HG03521 (cell line): ENCODE results near the gene DAPP1.

Experiments
- ATAC-seq: cut with Tn5 transposase; IDR thresholded peaks from one replicate; pipeline ENCODE4 v1.9.1; 2021; ENCODE audit warnings: mild to moderate bottlenecking, moderate library complexity; ENCODE audit not compliant: unreplicated experiment

Gene DAPP1

DNA sequence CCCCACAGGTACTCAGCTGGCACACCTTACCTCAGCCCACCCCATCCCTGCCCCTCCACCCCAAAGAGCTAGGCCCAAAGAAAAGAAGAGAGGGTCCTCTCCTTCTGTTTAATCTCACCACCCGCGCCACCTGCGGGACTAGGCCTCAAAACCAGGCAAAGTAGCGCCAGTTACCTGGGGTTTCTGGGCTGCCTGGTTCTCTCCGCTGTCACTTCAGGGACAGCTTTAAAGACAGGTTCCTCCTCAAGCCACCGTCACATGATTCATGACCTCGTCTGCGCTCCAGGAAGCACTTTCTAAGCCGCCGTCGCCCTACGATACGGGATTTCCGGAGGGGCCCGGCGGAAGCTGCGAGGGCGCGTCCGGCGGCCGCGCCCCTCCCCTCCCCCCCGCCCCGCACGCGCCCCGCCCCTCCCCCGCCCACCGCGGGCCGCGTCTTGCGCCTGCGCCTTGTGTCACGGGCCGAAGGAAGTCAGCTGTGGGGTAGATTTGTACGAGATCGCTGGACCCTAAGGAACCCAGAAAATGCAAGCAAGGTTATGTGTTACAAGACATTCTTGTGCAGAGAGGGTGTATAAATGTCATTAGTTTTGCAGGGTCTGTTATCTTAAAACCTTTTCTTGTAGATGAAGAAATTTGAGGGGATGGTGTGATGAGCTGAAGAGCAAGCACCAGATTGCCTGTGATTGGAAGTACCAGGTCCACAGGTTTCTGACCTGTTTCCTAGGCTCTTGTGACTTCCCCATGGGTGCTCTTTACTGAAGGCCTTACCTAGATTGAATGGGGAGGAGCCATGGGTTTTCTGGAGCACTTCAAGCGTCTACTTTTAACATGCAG, 77.8 kb downstream of the DAPP1 start, which contains the start of gene LAMTOR3:
TSS of gene LAMTOR3 (minus strand) at position 267 of the 837 bp plus-strand sequence. CDS start 464 bp downstream, outside the sequence.
- ATAC-seq: peak; percentile 99

DNA sequence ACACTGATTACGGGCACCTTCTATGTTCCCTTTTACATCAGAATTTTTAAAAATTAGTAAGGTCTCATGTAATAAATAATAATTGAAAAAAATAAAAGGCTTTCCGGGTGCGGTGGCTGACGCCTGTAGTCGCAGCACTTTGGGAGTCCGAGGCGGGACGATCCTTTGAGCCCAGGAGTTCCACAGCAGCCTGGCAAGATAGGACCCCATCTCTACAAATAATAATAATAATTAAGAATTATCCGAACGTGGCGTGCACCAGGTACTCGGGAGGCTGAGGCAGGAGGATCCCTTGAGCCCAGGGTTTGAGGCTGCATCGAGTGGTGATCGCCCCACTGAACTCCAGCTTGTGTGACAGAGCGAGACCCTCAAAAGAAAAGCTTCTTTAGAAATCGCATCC, 78.4 kb downstream of the DAPP1 start:
- ATAC-seq: no peak

- no peak for ATAC-seq
Measured at GRCh38 chr4:99915449-99915848, 98.8 kb downstream of the DAPP1 start.

DNA sequence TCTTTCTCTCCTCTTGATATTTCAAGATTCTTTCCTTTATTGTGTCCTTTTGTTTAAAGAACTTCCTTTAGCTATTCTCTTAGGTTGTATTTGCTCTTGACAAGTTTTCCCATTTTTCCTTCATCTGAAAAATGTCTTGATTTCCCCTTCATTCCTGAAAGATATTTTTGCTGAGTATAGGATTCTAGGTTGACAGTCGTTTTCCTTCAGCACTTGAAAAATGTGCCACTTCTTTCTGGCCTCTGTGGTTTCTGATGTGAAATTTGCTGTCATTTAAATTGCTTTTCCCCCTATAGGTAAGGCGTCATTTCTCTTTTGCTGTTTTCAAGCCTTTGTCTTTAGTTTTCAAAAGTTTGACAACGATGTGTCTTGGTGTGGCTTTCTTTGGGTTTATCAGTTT, 100.9 kb downstream of the DAPP1 start:
- ATAC-seq: no peak

DNA sequence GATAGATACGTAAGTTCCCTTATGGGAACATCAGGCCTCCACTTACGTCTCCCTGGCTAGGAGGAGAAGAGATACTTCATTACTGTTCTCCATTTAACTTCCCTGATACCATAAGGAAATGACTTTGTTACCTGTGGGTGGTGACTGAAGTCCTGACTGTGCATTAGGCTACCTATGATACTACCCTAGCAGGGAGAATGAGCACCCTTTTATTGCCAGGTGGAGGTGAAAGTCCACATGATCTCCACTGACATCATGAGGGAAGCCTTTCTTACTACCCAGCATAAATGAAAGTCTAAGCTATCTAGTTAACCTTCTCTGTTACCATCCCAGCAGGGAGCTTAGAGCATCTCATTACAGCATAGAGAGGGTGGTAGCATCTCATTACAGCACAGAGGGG, 102.0 kb downstream of the DAPP1 start:
- no peak for ATAC-seq
